Heart left ventricle (tissue), 13 donors: Measurements from ENCODE around the gene TAOK2.

Source experiments
- POLR2A ChIP-seq, 2 donors: fragments of 450-650 bp; IDR thresholded peaks; one replicate each; pipeline ENCODE4 v1.6.1; 2017; ENCODE audit warnings: antibody characterized with exemption in 2 of 2, mild to moderate bottlenecking in 2 of 2, moderate library complexity in 2 of 2
- TF ChIP-seq, protein P1 (sequence below), 12 donors: fragments of 200-600 bp; sonication (generic) in 4 of 12; IDR thresholded peaks; one replicate each; pipeline versions ENCODE4 v1.5.0 to v1.8.0; 2018 to 2022; ENCODE audit warnings: antibody characterized with exemption in 12 of 12, mild to moderate bottlenecking in 5 of 12
- donor health status: ischemic (EF 13 %, LVEDD 7.1; RV severe dilation, severe dysfunction).
- donor health status: DM: no; HTN: yes; CAD: no.
- donor health status: DM: no; HTN: no; CAD: no.
- donor health status: ischemic (EF 25% LVEDD 6.9; RV normal size, moderate dysfunction).
- donor health status: ischemic (EF 25% LVEDD 5.7; RV mildly dilated, moderate dysfunction).
- donor health status: ischemic (EF 35%, LVEDD 5.7; RV mildly dilated, moderate dysfunction).
- donor health status: nonischemic (EF 11% LVEDD 7.7; RV severe dilation, severe dysfunction).
- donor health status: DM: yes; HTN: yes; CAD: no.
- donor health status: PGD.
- donor health status: ischemic (EF 29% LVEDD 5.4; RV normal size, mild dysfunction).
- donor health status: nonischemic (EF 23%, LVEDD 6.1; RV moderate dilation, normal function).

GRCh38 chr16:30032083-30032819 is 58.6 kb downstream of the TAOK2 start:
- TF ChIP-seq, protein P1, sequence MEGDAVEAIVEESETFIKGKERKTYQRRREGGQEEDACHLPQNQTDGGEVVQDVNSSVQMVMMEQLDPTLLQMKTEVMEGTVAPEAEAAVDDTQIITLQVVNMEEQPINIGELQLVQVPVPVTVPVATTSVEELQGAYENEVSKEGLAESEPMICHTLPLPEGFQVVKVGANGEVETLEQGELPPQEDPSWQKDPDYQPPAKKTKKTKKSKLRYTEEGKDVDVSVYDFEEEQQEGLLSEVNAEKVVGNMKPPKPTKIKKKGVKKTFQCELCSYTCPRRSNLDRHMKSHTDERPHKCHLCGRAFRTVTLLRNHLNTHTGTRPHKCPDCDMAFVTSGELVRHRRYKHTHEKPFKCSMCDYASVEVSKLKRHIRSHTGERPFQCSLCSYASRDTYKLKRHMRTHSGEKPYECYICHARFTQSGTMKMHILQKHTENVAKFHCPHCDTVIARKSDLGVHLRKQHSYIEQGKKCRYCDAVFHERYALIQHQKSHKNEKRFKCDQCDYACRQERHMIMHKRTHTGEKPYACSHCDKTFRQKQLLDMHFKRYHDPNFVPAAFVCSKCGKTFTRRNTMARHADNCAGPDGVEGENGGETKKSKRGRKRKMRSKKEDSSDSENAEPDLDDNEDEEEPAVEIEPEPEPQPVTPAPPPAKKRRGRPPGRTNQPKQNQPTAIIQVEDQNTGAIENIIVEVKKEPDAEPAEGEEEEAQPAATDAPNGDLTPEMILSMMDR (IDR thresholded peaks at IDR 0.05): peak; percentile 38 to 63 (median 54)
- TF ChIP-seq POLR2A (IDR thresholded peaks at IDR 0.05): no peak
